GM12801 (cell line): ENCODE measurements around the gene DNAH11.

Experiments used
- TF ChIP-seq, protein P1 (sequence below): IDR thresholded peaks from one replicate; pipeline ENCODE4 v1.5.1; 2011; ENCODE audit warnings: control low read depth; ENCODE audit not compliant: insufficient read length; ENCODE audit errors: extremely low read depth

Gene DNAH11

DNA sequence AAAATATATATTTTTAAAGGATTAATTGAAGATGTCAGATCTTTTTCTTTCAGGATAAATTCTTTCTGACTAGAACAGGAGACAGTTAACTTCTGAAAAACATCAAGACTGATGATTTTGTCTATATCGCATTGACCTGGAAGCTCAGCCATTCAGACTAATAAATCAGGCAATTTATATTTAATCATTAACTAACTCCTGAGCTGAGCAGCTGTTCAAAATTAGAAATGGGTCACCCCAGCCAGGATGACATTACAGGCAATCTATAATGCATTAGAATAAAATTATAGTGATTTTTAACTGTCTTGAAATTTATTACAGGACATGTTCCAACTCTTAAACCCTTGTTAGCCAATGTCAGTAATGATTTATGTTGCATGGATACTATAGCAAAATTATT lies 263.0 kb downstream of the DNAH11 start:
- TF ChIP-seq, protein P1, sequence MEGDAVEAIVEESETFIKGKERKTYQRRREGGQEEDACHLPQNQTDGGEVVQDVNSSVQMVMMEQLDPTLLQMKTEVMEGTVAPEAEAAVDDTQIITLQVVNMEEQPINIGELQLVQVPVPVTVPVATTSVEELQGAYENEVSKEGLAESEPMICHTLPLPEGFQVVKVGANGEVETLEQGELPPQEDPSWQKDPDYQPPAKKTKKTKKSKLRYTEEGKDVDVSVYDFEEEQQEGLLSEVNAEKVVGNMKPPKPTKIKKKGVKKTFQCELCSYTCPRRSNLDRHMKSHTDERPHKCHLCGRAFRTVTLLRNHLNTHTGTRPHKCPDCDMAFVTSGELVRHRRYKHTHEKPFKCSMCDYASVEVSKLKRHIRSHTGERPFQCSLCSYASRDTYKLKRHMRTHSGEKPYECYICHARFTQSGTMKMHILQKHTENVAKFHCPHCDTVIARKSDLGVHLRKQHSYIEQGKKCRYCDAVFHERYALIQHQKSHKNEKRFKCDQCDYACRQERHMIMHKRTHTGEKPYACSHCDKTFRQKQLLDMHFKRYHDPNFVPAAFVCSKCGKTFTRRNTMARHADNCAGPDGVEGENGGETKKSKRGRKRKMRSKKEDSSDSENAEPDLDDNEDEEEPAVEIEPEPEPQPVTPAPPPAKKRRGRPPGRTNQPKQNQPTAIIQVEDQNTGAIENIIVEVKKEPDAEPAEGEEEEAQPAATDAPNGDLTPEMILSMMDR = no peak

DNA sequence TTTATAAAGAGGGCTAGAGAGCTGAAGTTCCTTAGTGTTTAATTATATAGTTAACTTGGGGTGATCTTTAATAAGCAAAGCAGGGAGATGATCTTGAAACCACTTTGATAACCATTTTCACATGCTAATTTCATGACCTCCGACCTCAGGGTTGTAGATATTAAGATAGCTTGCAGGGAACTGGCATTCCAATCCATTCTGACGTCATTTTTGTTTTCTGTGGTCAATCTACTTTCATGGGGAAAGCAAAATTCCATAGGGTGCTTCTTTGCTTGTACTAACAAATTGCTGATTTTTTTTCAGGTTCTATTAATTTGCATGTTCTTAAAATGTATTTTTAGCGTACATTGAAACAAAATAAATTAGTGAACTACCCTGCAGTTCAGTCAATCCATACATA lies 263.5 kb downstream of the DNAH11 start:
- TF ChIP-seq, protein P1 = no peak

GRCh38 chr7:21819048-21819447 lies 276.2 kb downstream of the DNAH11 start:
- TF ChIP-seq, protein P1 = no peak

GRCh38 chr7:21828841-21829240 lies 286.0 kb downstream of the DNAH11 start:
- TF ChIP-seq, protein P1 = no peak

DNA sequence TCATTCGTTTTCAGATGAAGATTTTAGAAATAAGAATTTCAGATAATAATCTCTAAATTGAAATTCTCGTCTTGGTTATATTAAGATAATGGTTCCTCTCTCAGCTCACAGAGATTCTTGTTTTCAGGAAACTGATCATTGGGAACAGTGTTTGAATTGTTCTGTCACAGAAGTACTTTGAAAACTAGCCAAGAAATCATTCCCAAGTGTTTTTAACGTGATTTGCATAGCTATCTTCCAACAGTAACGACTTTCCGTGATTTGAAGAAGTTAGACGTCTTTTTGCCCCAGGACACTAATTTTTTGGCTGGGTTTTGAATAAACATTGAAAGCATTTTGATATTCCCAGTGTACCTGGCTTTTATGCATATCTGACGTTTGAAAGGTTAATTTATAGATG lies 286.9 kb downstream of the DNAH11 start:
- TF ChIP-seq, protein P1 = no peak

DNA sequence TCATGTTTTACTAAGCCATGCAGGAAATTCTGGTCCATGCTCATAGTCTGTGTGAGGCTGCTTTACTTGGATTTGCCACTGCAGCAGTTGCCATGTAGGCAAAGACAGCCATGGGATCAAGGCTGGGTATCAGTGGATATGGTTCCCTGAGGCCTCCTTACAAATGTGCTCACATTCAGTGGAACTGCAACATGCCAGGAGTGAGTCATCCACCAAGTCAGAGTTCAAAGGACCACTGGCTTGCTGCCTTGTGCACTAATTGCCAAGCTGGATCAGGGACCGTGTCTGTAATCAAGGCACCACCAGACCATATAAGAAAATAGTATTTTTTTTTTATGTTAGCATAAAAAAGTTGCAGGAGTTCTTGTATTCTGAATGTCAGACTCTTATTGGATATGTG lies 301.9 kb downstream of the DNAH11 start:
- TF ChIP-seq, protein P1 = no peak

DNA sequence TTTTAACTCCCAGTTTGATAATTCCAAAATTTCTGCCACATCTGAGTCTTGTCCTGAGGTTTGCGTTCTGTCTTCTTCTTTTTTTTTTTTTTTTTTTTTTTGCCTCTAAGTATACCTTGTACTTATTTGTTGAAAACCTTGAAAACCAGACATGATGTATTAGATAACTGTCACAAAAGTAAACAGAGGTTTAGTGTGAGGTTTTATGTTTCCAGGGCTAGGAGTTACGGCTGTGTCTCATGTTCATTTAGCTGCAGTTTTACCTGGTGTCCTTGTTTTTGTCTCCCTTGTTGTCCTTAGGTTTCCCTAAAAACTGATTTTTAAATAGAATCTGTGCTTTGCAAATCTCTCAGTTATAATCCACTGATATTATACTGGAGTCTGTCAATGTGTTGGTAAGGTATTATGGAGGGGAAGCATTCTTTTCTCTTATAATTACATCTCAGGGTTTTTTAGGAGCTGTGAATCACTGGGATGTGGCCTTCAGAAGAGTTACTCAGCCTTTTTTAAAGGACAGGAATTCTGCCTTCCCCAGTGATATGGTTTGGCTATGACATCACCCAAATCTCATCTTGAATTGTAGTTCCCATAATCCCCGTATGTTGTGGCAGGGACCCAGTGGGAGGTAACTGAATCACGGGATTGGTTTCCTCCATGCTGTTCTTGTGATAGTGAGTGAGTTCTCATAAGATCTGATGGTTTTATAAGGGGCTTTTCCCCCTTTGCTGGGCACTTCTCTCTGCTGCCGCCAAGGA lies 307.9 kb downstream of the DNAH11 start:
- TF ChIP-seq, protein P1 = no peak
